Measurements from ENCODE around the gene MRPL28.
"Not testable (repeated sequence)": the region's sequence is repeated elsewhere in the genome, so short reads cannot be mapped to it uniquely, and the experiment has no call there.

Gene MRPL28

DNA sequence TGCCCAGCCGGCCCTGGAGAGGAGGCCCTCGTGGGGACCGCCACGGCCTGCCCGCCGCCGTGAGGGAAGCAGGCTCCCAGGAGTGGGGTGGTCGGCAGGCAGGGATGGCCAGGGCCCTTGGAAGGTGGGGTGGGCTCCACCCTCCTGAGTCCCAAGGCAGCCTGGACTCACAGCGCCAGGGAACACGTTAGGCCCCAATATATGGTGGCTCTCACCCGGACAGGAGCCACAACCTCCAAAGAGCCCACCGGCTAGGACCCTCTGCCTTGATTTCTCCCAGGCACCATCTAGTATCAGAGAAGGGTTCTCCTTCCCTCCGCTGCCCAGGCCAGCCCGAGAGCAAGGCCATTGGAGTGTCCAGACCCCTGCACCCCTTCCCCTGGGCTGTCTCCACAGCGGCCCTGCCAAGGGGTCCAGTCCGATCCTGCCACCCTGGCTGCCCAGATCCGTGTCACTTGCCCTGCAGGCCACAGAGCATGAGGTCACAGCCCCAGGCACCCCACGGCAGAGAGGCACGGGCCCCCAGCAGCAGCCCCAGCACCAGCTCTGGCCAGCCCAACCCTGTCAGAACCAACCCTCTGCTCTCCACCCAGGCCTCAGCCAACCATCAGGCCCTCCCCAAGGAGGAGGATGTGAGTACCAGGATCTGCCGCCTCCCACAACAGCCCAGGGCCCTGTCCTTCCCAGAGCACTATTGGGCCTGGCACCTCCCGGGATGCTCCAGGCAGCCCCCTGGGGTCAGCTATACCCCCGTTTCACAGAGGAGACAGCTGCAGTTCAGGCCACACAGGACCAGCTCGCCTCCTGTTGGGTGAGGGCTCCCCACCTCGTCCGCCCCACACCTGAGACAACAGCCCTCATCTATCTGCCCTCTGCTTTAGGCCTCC is 16.7 kb downstream of the MRPL28 start:
- CTCF ChIA-PET, result interaction anchor here (1.3 kb wide), 1 partner anchor 259 kb away, joined by 3 read pairs; no protein-coding TSS in a partner anchor
- H3K9me3 Mint-ChIP-seq, result no peaks in the 10 kb centered on the region
- peaks cover 45% of the 10 kb centered on the region for H3K4me1 Mint-ChIP-seq
- peak overlapping the region; percentile 50 for H3K4me3 Mint-ChIP-seq
- DNase-seq, result no peak
- peaks cover 4% of the 10 kb centered on the region for H3K27me3 Mint-ChIP-seq
- H3K27ac Mint-ChIP-seq, result peak overlapping the region; percentile 67
- peaks cover 8% of the 10 kb centered on the region for H3K36me3 Mint-ChIP-seq

DNA sequence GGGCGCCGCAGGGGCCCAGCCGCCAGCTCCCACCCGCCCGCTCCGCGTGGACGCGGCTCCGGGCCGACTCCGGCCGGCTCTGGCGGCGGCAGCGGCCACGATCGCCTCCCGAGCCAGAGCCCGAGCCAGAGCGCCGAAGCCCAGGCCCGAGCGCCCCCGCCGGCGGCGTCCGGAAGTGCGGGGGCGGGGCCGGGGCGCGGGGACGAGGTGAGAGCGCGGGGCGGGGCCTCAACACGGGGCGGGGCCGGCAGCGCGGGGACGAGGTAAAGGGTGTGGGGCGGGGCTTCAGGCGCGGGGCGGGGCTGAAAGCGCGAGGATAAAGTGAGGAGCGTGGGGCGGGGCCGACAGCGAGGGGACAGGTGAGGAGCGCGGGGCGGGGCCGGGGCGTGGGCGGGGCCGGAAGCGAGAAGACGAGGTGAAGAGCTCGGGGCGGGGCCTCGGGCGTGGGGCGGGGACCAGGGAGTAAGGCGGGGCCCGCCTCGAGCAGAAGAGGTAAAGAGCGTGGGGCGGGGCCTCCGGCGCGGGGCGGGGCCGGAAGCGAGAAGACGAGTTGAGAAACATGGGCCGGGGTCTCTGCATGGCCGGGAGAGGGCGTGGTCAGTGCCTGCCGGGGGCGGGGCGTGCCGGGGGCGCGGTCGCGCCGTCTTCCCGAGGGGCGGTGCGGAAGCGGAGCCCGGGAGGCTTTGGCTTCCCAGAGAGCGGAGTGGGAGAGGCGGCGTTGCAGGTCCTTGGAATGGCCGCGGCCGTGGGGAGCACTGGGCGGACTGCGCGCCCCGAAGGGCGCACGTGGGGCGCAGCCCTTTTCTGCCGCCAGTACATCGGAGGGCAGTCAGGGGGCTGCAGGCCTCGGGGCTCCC is 17.6 kb downstream of the MRPL28 start, which contains the start of gene AXIN1:
Gene AXIN1 (minus strand): TSS at position 177 of the 857 bp plus-strand sequence. CDS start 5,698 bp downstream, outside the sequence.
- peak within 1 kb of the TSS; percentile 93 for H3K4me3 Mint-ChIP-seq
- H3K36me3 Mint-ChIP-seq, result peaks cover 8% of the 10 kb centered on the region
- DNase-seq, result peak; percentile 100
- H3K27me3 Mint-ChIP-seq, result peaks cover 4% of the 10 kb centered on the region
- CTCF ChIA-PET, result interaction anchor here (1.1 kb wide), 1 partner anchor 125 kb away, joined by 3 read pairs; no protein-coding TSS in a partner anchor
- peaks cover 53% of the 10 kb centered on the region for H3K4me1 Mint-ChIP-seq
- H3K27ac Mint-ChIP-seq, result peak within 1 kb of the TSS; percentile 89
- no peaks in the 10 kb centered on the region for H3K9me3 Mint-ChIP-seq

DNA sequence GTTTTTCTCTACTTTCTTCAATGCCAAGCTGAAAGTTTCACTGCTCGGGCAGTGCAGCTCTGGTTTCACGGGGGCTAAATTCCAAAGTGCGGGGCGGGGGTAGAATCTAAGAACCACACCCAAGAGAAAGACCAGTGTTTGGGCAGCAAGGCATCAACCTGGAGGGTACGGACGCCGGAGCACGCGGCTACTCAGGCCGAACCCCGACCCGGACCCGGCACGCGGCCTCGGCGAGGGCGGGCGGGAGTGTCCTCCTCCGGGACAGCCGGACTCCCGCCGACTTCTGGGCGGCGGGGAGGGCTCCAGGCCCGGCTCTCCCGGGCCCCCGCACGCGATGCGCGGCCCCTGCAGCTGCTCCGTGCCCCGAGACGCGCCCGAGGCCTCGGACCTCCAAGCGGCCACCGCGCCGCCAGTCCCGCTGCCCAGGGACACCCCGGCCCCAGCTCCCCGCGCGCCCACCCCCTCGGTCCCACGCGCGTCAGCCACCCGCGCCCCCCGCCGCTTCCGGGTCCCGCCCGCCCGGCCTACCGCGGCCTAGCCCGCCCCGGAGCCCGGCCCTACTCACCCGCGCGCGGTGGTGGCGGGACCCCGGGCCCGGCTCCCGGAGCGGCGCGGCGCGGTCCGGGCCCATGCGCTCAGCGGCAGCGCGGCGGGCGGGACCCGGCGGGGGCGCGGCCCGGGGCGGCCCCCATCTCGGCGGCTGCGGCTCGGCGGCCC is 18.4 kb downstream of the MRPL28 start:
- no peaks in the 10 kb centered on the region for H3K9me3 Mint-ChIP-seq
- H3K27ac Mint-ChIP-seq, result peak overlapping the region; percentile 89
- peak; percentile 68 for DNase-seq
- CTCF ChIA-PET, result interaction anchor here (1.1 kb wide), 1 partner anchor 124 kb away, joined by 3 read pairs; no protein-coding TSS in a partner anchor
- H3K4me3 Mint-ChIP-seq, result peak overlapping the region; percentile 93
- H3K4me1 Mint-ChIP-seq, result peaks cover 60% of the 10 kb centered on the region
- peaks cover 10% of the 10 kb centered on the region for H3K36me3 Mint-ChIP-seq
- H3K27me3 Mint-ChIP-seq, result peaks cover 4% of the 10 kb centered on the region

GRCh38 chr16:350203-350602 is 20.1 kb downstream of the MRPL28 start:
- no peaks in the 10 kb centered on the region for H3K9me3 Mint-ChIP-seq
- peak overlapping the region; percentile 52 for H3K27ac Mint-ChIP-seq
- H3K4me1 Mint-ChIP-seq, result peaks cover 60% of the 10 kb centered on the region
- CTCF ChIA-PET, result interaction anchor here (0.8 to 1.1 kb wide), 2 partner anchors 40 to 243 kb away, joined by 3 read pairs; no protein-coding TSS in a partner anchor
- H3K36me3 Mint-ChIP-seq, result peaks cover 23% of the 10 kb centered on the region
- peak overlapping the region; percentile 93 for H3K4me3 Mint-ChIP-seq
- no peak for DNase-seq
- no peaks in the 10 kb centered on the region for H3K27me3 Mint-ChIP-seq

DNA sequence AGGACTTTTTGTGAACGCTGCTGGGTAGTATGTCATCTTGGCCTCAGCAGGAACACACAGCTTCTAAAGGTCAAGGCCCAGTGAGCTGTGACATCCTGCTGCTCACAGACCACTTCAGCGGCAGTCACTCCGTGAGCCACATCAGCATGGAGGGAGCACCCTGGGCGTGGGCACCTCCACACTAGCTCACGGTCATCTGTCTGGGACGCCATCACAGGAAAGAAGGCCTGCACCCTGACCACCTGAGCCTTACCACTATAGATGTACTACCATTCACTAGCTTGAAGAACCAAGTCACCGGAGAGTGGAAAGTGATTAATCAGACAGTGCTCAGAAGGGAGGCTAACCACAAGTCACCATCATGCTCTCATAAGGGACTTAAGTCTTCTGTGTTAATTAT is 21.1 kb downstream of the MRPL28 start:
- no peaks in the 10 kb centered on the region for H3K27me3 Mint-ChIP-seq
- no peak overlapping the region for H3K27ac Mint-ChIP-seq
- H3K36me3 Mint-ChIP-seq, result peaks cover 30% of the 10 kb centered on the region
- no peaks in the 10 kb centered on the region for H3K9me3 Mint-ChIP-seq
- peaks cover 59% of the 10 kb centered on the region for H3K4me1 Mint-ChIP-seq
- CTCF ChIA-PET, result no interaction called here
- H3K4me3 Mint-ChIP-seq, result no peak overlapping the region
- DNase-seq, result no peak

DNA sequence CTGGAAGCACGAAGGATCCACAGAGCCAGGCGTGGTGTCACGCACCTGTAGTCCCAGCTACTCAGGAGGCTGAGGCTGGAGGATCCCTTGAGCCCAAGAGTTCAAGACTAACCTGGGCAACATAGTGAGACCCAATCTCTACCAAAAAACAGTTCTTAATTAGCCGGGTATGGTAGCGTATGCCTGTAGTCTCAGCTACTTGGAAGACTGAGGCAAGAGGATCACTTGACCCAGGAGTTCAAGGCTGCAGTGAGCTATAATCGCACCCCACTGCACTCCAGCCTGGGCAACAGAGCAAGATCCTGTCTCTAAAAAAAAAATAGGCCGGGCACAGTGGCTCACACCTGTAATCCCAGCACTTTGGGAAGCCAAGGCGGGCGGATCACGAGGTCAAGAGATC is 21.8 kb downstream of the MRPL28 start:
- H3K4me3 Mint-ChIP-seq, result not testable (repeated sequence)

GRCh38 chr16:347203-347602 is 23.1 kb downstream of the MRPL28 start:
- CTCF ChIA-PET, result no interaction called here
- H3K9me3 Mint-ChIP-seq, result no peaks in the 10 kb centered on the region
- H3K27me3 Mint-ChIP-seq, result no peaks in the 10 kb centered on the region
- DNase-seq, result no peak
- H3K4me3 Mint-ChIP-seq, result no peak overlapping the region
- H3K4me1 Mint-ChIP-seq, result peaks cover 59% of the 10 kb centered on the region
- peaks cover 42% of the 10 kb centered on the region for H3K36me3 Mint-ChIP-seq
- no peak overlapping the region for H3K27ac Mint-ChIP-seq

More for the DNA sequence above, 21.8 kb downstream of the MRPL28 start:
- H3K9me3 Mint-ChIP-seq, CTCF ChIA-PET, DNase-seq, H3K27ac Mint-ChIP-seq, H3K27me3 Mint-ChIP-seq: not testable (repeated sequence)
- H3K36me3 Mint-ChIP-seq, result peaks cover 33% of the 10 kb centered on the region
- H3K4me1 Mint-ChIP-seq, result peaks cover 52% of the 10 kb centered on the region

DNA sequence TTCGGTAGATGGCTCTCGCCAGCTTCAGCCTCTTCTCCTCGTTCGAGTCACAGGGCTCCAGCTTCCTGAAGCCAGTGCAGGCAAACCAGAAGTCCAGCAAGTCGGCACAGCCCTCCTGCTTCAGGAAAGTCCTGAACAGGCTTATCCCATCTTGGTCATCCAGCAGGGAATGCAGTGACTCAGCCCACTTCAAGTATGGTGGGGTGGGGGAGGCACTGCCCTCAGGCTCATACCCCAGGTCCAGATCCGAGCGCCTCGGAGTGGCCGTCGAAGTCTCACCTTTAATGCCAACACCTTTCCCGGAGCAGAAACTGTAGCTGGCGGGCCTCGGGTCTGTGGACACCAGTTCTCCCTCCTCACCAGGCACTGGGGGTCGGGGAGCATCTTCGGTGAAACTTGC is 23.8 kb downstream of the MRPL28 start:
- Mint-ChIP-seq H3K36me3 (peaks cover 48% of the 10 kb centered on the region), H3K4me3 (no peak overlapping the region), H3K27ac (no peak overlapping the region), H3K4me1 (peaks cover 65% of the 10 kb centered on the region), H3K9me3 (no peaks in the 10 kb centered on the region), H3K27me3 (no peaks in the 10 kb centered on the region)
- CTCF ChIA-PET, result no interaction called here
- no peak for DNase-seq

- Mint-ChIP-seq H3K4me3 (no peak overlapping the region), H3K27me3 (no peaks in the 10 kb centered on the region), H3K4me1 (peaks cover 59% of the 10 kb centered on the region), H3K36me3 (peaks cover 49% of the 10 kb centered on the region), H3K27ac (peak overlapping the region; percentile 62), H3K9me3 (no peaks in the 10 kb centered on the region)
- DNase-seq, result no peak
- CTCF ChIA-PET, result interaction anchor here (1.5 kb wide), 1 partner anchor 110 kb away, joined by 3 read pairs; no protein-coding TSS in a partner anchor
Measured at GRCh38 chr16:345772-346171, 24.6 kb downstream of the MRPL28 start.

DNA sequence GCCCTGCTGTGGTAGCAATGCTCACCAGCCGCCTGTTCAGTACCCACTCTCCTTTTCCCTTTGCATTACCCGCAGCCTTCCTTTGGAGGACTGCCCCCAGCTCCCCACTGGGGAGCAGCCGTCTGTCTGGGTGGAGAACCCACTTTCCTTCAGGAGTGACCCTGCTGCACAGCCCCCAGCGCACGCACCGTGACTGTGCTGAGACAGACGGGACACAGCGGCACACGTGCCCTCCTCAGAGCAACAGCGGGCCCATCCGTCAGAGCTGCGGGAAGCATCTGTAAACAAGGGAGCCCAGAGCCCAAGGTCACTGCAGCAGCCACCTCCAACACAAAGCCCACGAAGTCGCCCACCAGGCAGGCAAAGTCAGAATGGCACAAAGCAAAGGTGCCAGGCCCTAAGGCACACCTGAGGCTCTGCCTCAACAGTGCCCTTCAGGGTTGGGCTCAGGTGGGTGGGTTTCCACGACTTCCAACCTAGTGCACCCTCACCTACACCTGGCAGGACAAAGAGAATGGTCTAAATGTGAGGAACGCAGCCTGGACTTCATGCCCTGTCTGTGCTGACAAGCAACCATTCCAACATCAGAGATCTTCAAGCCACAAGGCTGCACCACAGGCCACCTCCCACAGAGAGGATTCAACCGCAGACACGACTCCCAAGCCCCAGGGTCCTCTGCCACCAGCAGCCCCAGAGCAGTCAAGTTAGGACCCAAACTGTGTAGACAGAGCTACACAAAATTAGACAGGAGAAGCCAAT is 27.7 kb downstream of the MRPL28 start:
- Mint-ChIP-seq H3K4me1 (peaks cover 54% of the 10 kb centered on the region), H3K27ac (no peak overlapping the region), H3K9me3 (no peaks in the 10 kb centered on the region), H3K27me3 (no peaks in the 10 kb centered on the region), H3K4me3 (no peak overlapping the region), H3K36me3 (peaks cover 53% of the 10 kb centered on the region)
- no peak for DNase-seq
- CTCF ChIA-PET, result no interaction called here

DNA sequence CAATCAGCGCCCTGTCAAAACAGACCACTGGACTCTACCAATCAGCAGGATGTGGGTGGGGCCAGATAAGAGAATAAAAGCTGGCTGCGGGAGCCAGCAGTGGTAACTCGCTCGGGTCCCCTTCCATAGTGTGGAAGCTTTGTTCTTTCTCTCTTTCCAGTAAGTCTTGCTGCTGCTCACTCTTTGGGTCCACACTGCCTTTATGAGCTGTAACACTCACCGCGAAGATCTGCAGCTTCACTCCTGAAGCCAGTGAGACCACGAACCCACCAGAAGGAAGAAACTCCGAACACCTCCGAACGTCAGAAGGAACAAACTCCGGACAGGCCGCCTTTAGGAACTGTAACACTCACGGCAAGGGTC is 28.4 kb downstream of the MRPL28 start:
- Mint-ChIP-seq H3K4me1 (peaks cover 49% of the 10 kb centered on the region), H3K36me3 (peaks cover 51% of the 10 kb centered on the region)
- DNase-seq, H3K27me3 Mint-ChIP-seq, CTCF ChIA-PET, H3K27ac Mint-ChIP-seq, H3K9me3 Mint-ChIP-seq, H3K4me3 Mint-ChIP-seq: not testable (repeated sequence)

GRCh38 chr16:341095-341973 is 29.0 kb downstream of the MRPL28 start:
- CTCF ChIA-PET, H3K4me3 Mint-ChIP-seq, H3K27ac Mint-ChIP-seq, H3K9me3 Mint-ChIP-seq, DNase-seq, H3K27me3 Mint-ChIP-seq: not testable (repeated sequence)
- Mint-ChIP-seq H3K36me3 (peaks cover 48% of the 10 kb centered on the region), H3K4me1 (peaks cover 50% of the 10 kb centered on the region)

All from activated naive CD4-positive, alpha-beta T cell treated with anti-CD3 and anti-CD28 coated beads, Interleukin-2, amount 10 ng/mL, durations not matched to agents 7 days and 5 days (primary cell).